ENCODE measurements around the gene KNCN. TPM values are rescaled to one million over a fixed set of nuclear protein-coding genes. Genes with fewer than 3 reads are reported as not detected.

The KNCN gene
- total and polyA plus RNA-seq, 2 donors (not counting 1 experiment from before 2014, with no cell fraction given): not detected

DNA sequence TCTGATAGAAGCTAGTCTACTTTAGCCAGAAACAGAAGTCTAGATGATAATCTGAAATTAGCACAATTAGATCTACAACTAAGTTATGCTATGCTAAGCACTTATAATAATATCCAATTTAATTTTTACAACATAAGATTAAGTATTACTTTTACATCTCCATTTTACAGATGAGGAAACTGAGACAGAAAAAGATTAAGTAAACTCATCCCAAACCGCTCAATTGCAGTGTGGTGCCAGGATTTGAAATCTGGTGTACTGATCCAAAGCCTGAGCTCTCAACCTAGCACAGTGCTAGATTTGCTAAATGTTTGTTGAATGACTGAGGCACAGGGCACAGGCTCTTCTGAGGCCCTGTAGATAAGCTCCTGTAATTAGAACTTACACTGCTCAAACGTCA is 13.8 kb downstream of the KNCN start:
- Mint-ChIP-seq H3K9me3 (ENCODE audit: insufficient read depth) (peaks cover 7% of the 10 kb centered on the region), H3K4me3 (no peak overlapping the region), H3K27me3 (peaks cover 51% of the 10 kb centered on the region), H3K27ac (no peak overlapping the region), H3K4me1 (peaks cover 3% of the 10 kb centered on the region)
- Histone ChIP-seq H3K4me2 (replicated peaks; ENCODE audit: low read depth, low read length, poor library complexity, severe bottlenecking) (no peak overlapping the region), H3K9ac (ENCODE audit: low read length) (no peak overlapping the region), H3K27me3 (replicated peaks in 1 of 4; ENCODE audit: control extremely low read depth in 1 of 4, control insufficient read depth in 3 of 4, insufficient read depth in 4 of 4, low read length in 3 of 4) (peaks cover 0 to 32% (median 12%) of the 10 kb centered on the region in 4 experiments), H3K27ac (ENCODE audit: low read length in 2 of 2) (no peak overlapping the region), H3K36me3 (replicated peaks in 1 of 2; ENCODE audit: control extremely low read depth in 1 of 2, control insufficient read depth in 1 of 2, extremely low read depth in 1 of 2, insufficient read depth in 2 of 2, low read length in 1 of 2) (no peaks in the 10 kb centered on the region), H2AFZ (ENCODE audit: insufficient read depth, low read depth, low read length, poor library complexity, severe bottlenecking) (no peak overlapping the region), H3K4me3 (ENCODE audit: control extremely low read depth in 1 of 5, extremely low read depth in 1 of 5, insufficient read depth in 1 of 5, low read depth in 2 of 5, low read length in 4 of 5) (no peak overlapping the region), H4K20me1 (ENCODE audit: control insufficient read depth, insufficient read depth, low read length, poor library complexity, severe bottlenecking) (no peaks in the 10 kb centered on the region), H3K4me1 (ENCODE audit: control insufficient read depth in 2 of 2, insufficient read depth in 2 of 2, low read length in 2 of 2) (peaks cover 0 to 6% of the 10 kb centered on the region in 2 donors), H3K79me2 (ENCODE audit: control insufficient read depth, insufficient read depth, low read length) (no peaks in the 10 kb centered on the region), H3K9me3 (ENCODE audit: control extremely low read depth in 1 of 3, control insufficient read depth in 2 of 3, insufficient read depth in 1 of 3, low read length in 2 of 3) (no peaks in the 10 kb centered on the region)
- no CpG with 5 or more reads among the region's 2 CpGs for WGBS (ENCODE audit: insufficient coverage)
- ChIA-PET POLR2A (no interaction called here), CTCF (no interaction called here)
- intact Hi-C loops (cut with micrococcal nuclease): no loop called here
- ATAC-seq (ENCODE audit: low read depth) (no peak), DNase-seq (no peak)
- TF ChIP-seq, protein P1, sequence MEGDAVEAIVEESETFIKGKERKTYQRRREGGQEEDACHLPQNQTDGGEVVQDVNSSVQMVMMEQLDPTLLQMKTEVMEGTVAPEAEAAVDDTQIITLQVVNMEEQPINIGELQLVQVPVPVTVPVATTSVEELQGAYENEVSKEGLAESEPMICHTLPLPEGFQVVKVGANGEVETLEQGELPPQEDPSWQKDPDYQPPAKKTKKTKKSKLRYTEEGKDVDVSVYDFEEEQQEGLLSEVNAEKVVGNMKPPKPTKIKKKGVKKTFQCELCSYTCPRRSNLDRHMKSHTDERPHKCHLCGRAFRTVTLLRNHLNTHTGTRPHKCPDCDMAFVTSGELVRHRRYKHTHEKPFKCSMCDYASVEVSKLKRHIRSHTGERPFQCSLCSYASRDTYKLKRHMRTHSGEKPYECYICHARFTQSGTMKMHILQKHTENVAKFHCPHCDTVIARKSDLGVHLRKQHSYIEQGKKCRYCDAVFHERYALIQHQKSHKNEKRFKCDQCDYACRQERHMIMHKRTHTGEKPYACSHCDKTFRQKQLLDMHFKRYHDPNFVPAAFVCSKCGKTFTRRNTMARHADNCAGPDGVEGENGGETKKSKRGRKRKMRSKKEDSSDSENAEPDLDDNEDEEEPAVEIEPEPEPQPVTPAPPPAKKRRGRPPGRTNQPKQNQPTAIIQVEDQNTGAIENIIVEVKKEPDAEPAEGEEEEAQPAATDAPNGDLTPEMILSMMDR (IDR thresholded peaks at IDR 0.05): no peak
- no peak for TF ChIP-seq EZH2 (IDR thresholded peaks at IDR 0.05; ENCODE audit: borderline replicate concordance, insufficient read depth, low read depth, low read length, poor library complexity, severe bottlenecking)

GRCh38 chr1:46536527-46536926 is 14.9 kb downstream of the KNCN start:
- ChIA-PET CTCF (no interaction called here), POLR2A (no interaction called here)
- Histone ChIP-seq H3K27ac (ENCODE audit: low read length in 2 of 2) (no peak overlapping the region), H3K79me2 (ENCODE audit: control insufficient read depth, insufficient read depth, low read length) (no peaks in the 10 kb centered on the region), H3K36me3 (replicated peaks in 1 of 2; ENCODE audit: control extremely low read depth in 1 of 2, control insufficient read depth in 1 of 2, extremely low read depth in 1 of 2, insufficient read depth in 2 of 2, low read length in 1 of 2) (no peaks in the 10 kb centered on the region), H3K4me3 (ENCODE audit: control extremely low read depth in 1 of 5, extremely low read depth in 1 of 5, insufficient read depth in 1 of 5, low read depth in 2 of 5, low read length in 4 of 5) (no peak overlapping the region), H2AFZ (ENCODE audit: insufficient read depth, low read depth, low read length, poor library complexity, severe bottlenecking) (no peak overlapping the region), H4K20me1 (ENCODE audit: control insufficient read depth, insufficient read depth, low read length, poor library complexity, severe bottlenecking) (no peaks in the 10 kb centered on the region), H3K9ac (ENCODE audit: low read length) (no peak overlapping the region), H3K27me3 (replicated peaks in 1 of 4; ENCODE audit: control extremely low read depth in 1 of 4, control insufficient read depth in 3 of 4, insufficient read depth in 4 of 4, low read length in 3 of 4) (peaks cover 0 to 40% (median 13%) of the 10 kb centered on the region in 4 experiments), H3K9me3 (ENCODE audit: control extremely low read depth in 1 of 3, control insufficient read depth in 2 of 3, insufficient read depth in 1 of 3, low read length in 2 of 3) (no peaks in the 10 kb centered on the region), H3K4me1 (ENCODE audit: control insufficient read depth in 2 of 2, insufficient read depth in 2 of 2, low read length in 2 of 2) (peaks cover 0 to 6% of the 10 kb centered on the region in 2 donors), H3K4me2 (replicated peaks; ENCODE audit: low read depth, low read length, poor library complexity, severe bottlenecking) (no peak overlapping the region)
- H3K4me3 Mint-ChIP-seq: no peak overlapping the region
- H3K9me3 Mint-ChIP-seq (ENCODE audit: insufficient read depth): peaks cover 7% of the 10 kb centered on the region
- intact Hi-C loops (cut with micrococcal nuclease): no loop called here
- peaks cover 47% of the 10 kb centered on the region for H3K27me3 Mint-ChIP-seq
- peaks cover 3% of the 10 kb centered on the region for H3K4me1 Mint-ChIP-seq
- H3K27ac Mint-ChIP-seq: no peak overlapping the region
- no peak for ATAC-seq (ENCODE audit: low read depth)
- WGBS (ENCODE audit: insufficient coverage): no CpG with 5 or more reads among the region's 1 CpG
- DNase-seq: no peak
- TF ChIP-seq, protein P1 (IDR thresholded peaks at IDR 0.05): no peak
- TF ChIP-seq EZH2 (IDR thresholded peaks at IDR 0.05; ENCODE audit: borderline replicate concordance, insufficient read depth, low read depth, low read length, poor library complexity, severe bottlenecking): no peak
